IPS-NIHi7 (cell line): Measurements from ENCODE around the gene TEAD1.

Experiments
- DNase-seq: peaks from one replicate; pipeline ENCODE4 v3.0.0; 2012; ENCODE audit warnings: mixed read lengths; ENCODE audit errors: extremely low spot score

The TEAD1 gene

DNA sequence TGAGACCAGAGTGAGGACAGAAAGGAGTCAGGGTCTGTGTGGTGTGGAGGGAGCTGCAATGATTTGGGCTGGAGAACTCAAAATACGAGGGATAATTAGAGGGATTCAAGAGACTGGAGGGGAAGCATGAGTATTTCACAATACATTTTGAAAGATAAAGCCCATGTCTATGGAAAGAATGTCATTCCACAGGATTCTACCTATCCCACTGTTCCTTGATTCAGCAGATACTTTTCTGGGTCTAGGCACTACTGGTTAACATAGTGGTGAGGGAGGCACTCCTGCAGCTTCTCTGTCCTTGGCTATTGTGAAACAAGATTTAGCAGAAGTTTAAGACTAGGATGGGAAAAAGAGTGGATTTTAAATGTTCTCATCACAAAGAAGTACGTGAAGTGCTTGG is 262.0 kb downstream of the TEAD1 start:
- DNase-seq = no peak

DNA sequence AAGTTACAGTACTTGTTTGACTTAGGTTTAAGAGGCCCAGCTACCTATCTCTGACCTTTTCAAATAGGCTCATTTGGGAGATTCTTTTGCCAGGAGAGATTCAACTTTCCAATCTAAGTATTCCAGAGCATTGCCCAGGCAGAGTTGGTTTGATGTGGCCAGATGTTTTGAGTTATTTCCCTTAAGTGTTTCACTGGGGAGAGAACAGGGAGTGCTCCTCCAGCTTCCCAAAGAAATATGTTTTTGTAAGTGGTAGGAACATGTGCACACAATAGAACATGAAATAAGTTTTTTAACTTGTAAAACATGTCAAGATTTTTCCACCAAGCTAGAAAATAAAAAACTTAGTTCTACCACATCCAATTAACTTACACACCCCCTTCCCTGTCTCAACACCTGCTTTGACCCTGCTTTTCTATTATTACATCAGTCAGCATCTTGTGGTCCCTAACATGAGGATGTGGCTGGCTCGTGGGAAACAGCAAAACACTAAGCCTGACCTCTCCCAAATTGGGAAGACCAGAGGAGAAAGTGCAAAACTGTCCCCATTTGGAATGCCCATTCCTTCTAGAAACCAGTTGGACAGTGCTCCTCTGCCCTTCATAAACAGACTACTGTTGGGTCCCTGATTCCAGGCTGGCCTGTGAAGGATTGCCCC is 264.5 kb downstream of the TEAD1 start:
- DNase-seq = no peak

DNA sequence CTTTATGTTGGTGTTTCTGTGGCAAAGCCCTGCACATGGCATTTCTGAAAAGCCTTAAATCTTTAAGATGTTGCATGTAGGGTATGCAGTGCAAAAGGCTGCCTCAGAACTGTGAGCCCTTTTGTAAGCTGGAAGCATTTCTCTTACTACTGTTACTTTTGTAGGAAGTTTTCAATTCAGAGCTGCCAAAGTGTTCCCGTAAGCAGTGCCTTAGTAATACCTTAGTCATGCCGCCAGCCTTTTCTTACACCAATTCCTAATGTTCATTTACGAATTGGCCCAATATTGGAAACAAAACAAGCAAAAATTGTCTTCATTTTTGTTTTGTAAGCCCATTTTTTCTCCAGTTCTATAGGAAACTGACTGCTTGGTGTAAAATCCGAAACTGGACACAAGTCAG is 267.4 kb downstream of the TEAD1 start:
- DNase-seq = no peak

DNA sequence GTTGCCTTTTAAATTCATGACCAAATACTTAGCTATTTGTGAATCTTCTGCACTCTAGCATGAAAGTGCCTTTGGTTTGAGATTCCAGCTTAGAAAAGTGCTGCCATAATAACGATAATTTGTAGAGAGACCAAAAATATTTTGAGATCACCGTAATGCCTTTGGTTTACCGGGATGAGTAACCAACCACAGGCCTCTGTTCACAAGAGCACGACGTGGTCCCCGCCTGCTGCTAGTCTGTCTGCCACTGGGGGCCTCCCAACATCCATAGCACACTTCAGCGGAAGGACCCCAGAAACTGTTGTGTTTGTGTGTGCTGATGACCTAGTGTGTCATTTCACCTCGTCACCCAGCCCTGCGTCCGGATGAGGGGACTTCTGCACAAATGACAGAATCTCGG is 267.9 kb downstream of the TEAD1 start:
- DNase-seq = no peak

DNA sequence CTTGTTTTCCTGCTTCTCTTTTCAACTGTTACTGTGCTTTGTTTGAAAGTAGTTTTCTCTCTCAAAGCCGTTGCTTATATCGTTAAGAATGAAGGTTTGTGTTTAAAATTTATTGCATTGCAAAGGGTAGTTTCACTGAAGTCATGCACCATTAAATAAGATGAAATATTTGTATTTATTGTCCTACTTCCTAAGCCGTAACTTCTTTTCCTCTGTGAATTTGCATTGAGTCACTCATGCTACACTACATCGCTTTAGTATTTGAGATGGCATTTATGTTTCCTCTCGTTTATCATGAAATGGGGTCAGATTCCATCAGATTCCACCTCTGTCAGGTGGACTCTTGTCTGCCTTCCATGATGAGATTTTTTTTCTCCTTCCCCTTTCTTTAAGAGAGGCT is 269.1 kb downstream of the TEAD1 start:
- no peak for DNase-seq

DNA sequence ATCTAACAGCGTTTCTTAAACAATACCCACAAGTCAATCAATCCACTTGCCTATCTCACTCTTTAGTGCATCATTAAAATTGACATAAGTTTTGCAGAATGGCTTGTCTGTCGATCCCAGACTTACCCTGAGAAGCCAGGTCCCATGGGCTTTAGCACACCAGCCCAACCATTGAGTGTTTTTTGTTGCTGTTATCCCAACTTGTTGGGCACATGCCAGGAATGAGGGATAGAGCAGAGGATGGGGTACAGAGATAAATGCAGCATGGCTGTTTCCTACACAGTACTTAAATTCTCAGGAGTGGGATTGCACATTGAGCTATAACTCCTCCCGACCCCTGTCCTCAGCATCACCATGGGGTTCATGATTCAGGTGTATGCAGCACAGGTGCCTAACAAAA is 270.7 kb downstream of the TEAD1 start:
- no peak for DNase-seq

DNA sequence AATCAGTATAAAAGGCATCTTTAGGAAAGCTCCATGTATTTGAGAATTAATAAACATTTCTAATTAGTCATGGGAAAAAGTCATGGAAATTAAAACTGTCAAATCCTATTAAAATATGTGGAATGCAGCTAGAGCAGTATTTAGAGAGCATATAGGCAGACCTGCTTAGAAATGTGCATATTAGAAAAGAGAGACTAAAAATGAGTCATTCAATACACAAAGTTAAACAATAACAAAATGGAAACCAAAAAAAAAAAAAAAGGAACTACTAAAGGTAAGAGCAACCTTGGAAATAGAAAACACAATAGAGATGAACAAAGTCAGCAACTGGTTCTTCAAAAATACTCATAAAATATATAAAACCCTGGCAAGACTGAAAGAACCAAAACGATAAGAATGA is 275.2 kb downstream of the TEAD1 start:
- no peak for DNase-seq

DNA sequence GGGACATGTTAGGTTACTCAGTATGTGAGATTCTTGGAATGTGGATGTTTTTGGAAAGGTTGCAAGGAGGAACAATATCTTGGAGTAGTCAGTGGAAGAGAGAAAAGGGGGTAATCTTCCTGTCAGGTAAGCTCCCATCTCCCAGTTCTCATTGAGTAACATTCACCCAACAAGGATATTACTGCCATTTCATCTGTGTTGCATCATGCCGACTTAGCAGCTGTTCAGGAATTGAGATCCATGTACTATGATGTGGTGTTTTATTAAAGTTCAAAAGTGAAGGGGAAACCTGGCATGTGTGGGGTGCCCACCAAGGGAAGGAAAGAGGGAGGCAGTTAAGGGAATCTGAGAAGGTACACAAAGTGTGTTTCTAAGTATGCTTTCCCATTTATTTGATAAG is 276.4 kb downstream of the TEAD1 start:
- DNase-seq = no peak

DNA sequence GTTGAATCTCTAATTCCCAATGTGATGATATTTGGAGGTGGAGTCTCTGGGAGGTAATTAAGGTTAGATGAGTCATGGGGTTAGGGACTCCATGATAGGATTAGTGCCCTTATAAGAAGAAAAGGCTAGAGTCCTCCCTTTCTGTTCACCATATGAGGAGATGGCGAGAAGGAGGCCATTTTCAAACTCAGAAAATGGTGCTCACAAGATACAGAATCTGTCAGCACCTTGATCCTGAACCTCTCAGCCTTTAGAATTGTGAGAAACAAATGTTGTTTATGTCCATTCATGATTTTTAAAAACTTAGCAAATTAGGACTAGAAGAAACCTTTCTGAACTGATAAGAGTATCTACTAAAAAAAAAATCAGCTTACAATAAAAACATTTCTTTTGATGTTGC is 277.2 kb downstream of the TEAD1 start:
- no peak for DNase-seq

DNA sequence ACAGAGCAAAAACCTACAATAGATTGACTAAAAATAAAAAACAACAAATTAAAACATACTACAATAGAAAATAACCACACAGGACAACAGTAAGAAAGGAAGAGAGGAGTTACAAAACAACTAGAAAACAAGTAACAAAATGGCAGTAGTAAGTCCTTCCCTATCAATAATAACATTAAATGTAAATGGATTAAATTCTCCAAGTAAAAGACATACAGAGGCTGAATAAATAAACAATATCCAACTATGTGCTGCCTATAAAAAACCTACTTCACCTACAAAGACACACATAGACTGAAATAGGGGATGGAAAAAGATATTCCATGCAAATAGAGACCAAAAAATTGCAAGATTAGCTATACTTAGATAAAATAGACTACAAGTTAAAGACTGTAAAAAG is 277.9 kb downstream of the TEAD1 start:
- no peak for DNase-seq

DNA sequence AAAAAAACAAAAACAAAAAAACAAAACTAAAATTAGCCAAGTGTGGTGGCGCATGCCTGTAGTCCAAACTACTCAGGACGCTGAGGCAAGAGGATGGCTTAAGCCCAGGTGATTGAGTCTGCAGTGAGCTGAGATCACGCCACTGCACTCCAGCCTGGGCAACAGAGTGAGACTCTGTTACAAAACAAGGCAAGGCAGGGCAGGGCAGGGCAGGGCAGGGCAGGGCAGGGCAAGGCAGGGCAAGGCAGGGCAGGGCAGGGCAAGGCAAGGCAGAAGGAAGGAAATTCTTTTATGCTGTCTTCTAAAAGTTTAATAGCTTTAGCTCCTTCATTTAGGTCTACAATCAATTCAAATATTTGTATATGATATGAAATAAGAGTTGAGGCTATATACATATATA is 284.8 kb downstream of the TEAD1 start:
- no peak for DNase-seq

DNA sequence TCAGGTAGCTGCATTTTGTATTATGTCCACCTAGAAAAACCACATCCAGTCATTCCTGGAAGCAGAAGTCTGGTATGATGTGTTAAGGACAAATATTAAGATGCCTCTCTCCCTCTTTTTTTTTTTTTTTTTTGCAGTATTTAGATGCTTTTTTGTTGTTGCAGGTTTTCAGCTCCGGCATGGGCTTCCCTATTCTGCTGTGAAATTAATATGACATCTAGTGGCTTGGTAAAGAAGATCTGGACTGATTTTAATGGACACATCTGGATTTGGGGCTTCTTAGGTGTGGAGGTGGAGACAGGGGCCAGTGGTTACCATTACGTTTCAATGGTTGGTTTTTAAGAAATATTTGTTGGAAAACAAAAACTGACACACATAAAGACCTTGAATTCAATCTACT is 287.4 kb downstream of the TEAD1 start:
- DNase-seq = no peak

DNA sequence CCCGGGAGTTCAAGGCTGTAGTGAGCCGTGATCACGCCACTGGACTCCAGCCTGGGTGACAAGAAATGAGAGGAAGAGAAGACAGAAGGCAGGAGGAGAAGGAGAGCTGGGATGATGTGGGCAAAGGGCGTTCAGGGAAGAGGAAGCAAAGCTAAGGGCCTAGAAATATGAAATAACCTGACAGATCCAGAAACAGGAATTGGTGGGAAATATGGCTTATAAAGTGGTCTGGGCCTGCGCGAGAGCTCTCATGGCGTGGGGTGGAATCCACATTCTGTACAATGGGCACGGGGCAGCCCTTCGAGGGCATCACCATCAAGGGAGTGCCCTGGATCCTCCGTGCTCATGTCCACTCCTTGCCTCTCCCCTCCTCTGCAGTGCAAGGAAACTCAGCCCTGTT is 288.1 kb downstream of the TEAD1 start:
- no peak for DNase-seq

DNA sequence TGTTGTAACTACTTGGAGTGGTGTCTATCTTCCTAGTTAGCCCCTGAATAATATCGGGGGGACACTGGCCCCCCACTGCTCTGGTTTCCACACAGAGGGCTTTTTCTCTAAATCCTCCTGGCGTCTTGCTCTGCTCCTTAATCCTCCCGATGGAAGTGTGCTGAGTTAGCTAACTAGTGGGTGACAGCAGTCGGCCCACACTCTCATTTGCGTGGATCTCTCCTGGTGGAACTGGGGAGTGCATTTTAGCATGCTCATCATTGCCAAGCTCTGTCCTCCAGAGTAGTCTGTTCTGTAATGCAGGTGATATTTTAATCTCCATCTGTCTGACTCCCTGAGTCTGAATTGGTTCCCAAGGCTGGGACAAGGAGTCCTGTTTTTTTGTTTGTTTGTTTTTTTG is 288.8 kb downstream of the TEAD1 start:
- no peak for DNase-seq

DNA sequence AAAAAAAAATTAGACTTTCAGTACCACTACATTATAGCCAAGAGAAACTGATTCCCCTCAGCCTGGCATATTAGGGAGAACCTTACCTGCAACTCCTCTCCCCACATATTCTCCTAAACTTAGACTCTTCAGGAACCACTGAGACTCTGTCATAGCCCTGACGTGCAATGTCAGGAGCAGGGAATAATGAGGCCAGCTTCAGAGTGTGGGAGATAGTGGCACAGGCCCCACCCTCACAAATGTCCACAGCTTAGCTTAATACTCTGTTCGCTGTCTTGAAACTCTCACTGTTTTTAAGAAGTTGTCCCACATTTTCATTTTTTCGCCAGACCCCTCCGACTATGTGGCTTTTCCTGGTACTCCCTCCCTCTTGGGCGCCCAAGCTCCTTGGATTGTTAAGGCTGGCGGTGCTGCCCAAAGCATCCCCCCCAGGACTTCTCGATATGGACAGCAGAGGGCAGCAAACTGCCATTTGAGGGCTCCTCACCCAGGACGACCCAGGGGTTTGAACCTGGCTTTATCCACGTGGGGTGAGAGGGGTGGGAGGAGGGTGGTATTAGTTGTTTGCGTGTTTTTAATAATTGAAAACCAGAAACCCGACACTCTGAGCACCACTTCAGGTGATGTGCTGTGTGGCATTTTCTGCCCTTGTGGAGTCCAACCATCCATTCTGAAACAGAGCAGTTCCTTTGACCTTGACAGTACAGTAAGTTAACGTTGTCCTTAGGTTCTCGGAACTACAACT is 289.7 kb downstream of the TEAD1 start:
- peak; percentile 96 for DNase-seq

DNA sequence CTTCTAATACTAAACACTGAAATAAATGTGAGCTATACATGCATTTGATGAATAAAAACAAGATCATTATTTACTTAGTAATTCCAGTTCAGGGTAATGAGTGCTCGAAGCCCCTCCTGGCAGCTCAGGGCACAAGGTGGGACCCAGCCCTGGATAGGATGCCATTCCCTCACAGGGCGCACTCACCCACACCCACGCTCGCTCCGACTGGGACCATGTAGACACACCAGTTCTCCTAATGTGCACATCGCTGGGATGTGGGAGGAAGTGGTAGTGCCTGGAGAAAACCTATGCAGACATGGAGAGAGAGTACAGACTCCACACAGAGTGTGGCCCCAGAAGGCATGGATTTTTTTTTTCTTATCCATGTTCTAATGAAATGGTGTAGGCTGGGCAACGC is 290.4 kb downstream of the TEAD1 start:
- DNase-seq = no peak

DNA sequence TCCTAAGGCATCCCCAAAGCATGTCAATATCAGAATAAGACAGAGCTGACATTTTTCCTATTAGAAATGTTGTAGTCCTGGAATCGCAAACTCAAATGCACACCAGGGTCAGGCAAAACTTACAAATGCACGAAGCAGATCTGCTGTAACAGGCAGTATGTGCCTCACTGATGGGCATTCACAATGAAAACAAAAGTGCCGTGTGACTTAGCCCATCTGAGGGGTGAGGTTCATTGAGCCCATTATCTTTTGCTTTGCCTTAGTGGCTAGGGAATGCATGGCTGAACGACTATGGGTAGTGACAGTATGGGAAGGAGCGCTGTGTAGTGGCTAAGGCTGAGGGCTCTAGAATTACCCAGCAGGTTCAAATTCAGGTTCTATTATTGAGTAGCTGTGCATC is 291.8 kb downstream of the TEAD1 start:
- no peak for DNase-seq

DNA sequence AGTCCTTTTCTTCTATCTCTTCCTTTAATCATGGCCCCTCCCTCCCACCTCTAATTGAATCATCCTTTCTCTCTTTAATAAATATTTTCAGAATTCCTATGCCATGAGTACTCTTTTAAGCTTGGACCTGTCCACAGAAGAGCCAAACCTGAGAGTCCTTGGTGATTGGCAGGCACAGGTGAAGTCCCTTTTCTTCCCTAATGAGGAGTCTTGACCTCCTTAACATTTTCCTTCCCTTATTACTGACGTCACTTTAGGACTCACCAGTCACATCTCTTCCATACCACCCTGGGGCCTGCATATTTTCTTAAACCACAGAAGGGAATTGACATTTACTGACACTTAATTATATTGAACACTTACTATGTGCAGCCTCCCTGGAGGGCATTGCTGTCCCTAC is 293.9 kb downstream of the TEAD1 start:
- no peak for DNase-seq

DNA sequence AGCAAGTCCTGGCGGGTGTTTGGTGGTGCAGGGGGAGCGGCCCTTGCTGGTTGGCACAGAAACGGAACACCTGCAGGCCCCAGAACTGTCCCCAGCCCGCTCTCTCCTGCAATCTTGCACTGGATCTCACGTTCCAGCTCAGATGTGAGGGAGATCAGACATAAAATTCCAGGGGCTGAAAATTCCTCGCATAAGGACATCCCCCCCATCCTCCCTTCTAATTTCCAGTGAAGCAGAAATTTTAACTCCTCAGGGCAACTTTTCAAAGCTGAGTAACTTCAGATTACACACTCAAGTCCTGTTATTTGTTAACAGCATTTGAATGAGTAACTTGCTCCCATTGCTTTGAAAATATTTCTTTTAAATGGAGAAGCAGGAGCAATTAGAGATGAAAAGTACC is 294.6 kb downstream of the TEAD1 start:
- DNase-seq = no peak

DNA sequence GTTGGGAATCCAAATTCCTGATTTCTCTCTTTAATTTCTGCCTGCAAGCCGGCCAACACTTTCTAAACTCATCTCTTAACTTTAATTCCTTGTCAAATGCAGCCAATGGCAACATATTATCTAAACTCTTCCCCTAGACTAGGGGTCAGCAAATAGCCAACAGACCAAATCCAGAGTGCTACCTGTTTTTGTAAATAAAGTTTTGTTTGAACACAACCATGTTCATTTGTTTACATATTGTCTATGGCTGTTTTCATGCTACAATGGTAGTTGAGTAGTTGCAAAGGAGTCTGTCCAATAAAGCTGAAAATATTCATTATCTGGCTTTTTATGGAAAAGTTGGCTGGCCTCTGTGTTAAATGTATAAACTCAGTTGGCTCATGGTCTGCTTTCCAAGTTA is 297.7 kb downstream of the TEAD1 start:
- no peak for DNase-seq

DNA sequence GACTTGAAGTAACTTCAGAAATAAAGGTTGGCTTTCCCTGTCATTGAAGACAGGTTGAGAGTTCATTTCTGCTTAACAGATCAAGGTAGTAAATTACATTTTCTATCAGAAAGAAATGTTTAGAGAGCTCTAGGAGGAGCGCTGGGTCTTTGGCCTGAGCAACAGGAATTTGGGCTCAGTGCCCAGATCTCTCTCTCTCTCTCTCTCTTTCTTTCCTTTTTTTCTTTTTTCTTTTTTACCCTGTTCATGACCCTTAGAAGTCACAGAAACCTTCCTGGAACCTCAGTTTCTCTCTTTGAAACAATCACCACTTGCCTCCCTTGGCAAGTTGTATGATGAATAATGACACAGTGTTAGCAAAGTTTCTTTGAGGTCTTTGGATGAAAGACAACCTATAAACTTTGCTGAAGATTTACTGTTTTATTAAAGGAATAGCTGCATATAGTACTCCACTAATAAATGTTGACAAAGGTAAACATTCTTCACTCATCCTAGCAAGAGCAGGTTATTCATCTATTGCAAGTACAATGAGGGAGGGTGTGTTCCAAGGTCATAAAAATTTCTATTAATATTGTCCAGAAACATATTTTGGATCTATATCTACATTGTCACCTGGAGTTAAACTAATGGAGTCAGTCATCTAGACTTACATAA is 299.4 kb downstream of the TEAD1 start:
- no peak for DNase-seq

DNA sequence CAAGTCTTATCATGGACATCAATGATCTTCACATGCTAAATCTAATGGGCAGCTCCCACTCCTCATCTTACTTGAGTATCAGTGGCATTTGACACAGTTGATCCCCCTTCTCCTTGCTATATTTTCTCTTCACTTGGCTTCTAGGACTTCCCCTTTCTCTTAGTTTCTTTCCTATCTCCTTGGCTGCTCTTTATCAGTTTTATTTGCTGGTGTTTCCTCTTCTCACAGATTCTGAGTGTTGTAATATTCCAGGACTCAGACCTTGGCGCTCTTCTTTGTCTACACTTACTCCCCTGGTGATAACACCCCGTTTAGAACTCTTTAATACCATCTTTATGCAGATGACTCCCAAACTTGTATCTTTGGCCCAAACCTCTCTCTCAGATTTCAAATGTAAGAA is 301.0 kb downstream of the TEAD1 start:
- no peak for DNase-seq

DNA sequence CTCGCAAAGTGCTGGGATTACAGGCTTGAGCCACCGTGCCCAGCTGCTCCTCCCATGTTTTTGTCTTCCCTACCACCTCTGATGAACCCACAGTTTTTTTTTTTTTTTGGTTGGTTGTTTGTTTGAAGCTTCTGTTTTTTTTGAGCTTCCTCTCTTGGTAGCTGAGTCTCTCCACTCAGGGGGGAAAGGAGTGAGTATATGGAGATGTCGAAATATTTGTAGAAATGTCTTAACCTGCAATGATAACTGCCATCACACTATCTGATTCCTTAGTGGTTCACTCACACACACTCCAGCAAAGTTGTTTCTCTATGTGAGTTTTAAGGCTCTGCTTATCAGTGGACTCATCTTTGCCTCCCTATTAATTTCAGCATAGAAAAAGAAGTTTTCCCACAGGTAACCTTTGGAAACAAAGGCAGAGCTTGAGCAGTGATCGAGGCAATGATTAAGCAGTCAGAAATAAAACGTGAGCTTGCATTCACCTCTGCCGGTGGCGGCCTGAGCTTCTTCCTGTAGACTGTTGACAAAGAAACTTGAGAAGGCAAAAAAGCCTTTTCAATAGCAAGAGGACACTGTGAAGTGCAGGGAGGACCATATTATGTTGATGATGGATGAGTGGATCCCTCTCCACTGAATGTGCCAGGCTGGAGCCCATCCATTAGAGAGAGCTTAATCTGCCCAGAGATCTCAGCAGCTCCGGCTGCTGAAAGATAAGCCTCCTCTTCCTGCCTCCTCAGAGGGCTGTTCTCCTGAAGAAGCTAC is 305.9 kb downstream of the TEAD1 start:
- no peak for DNase-seq
